ENCODE results near the gene ZBTB39. TPM values are rescaled to one million over a fixed set of nuclear protein-coding genes. Genes with fewer than 3 reads are reported as not detected.
"Not testable (repeated sequence)": the region's sequence is repeated elsewhere in the genome, so short reads cannot be mapped to it uniquely, and the experiment has no call there.

The ZBTB39 gene
- total RNA-seq, 1 donor: 5.2 TPM

DNA sequence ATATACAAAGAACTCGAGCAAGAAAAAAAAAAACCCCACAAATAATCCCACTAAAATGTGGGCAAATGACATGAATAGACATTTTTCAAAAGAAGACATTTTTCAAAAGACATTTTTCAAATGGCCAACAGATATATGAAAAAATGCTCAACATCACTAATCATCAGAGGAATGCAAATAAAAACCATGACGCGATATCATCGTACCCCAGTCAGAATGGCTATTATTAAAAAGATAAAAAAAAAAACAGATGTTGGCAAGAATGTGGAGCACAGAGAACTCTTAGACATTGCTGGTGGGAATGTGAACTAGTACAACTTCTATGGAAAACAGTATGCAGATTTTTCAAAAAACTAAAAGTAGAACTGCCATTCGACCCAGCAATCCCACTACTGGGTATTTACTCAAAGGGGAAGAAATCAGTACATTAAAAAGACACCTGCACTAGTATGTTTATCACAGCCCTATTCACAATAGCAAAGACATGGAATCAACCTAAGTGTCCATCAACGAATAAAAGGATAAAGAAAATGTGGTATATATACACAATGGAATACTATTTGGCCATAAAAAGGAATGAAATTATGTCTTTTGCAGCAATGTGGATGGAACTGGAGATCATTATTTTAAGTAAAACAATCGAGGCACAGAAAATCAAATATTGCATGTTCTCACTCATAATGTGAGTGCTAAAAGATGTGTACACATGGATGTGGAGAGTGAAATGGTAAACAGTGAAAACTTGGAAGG lies 16.3 kb downstream of the ZBTB39 start:
- H3K4me3 ChIP-seq (ENCODE audit: low read depth, low read length): no peak overlapping the region
- DNase-seq (ENCODE audit: low read depth): no peak
- no peak for TF ChIP-seq CTCF (IDR thresholded peaks at IDR 0.05; ENCODE audit: insufficient read depth, low read length)

- TF ChIP-seq CTCF (IDR thresholded peaks at IDR 0.05; ENCODE audit: insufficient read depth, low read length): no peak
- peak; percentile 34 for DNase-seq (ENCODE audit: low read depth)
- H3K4me3 ChIP-seq (ENCODE audit: low read depth, low read length): no peak overlapping the region
Observed at GRCh38 chr12:56988207-56988739, 18.1 kb downstream of the ZBTB39 start.

- peak; percentile 74 for DNase-seq (ENCODE audit: low read depth)
- no peak overlapping the region for H3K4me3 ChIP-seq (ENCODE audit: low read depth, low read length)
- peak; percentile 95 for TF ChIP-seq CTCF (IDR thresholded peaks at IDR 0.05; ENCODE audit: insufficient read depth, low read length)
Observed at GRCh38 chr12:56987551-56988053, 18.7 kb downstream of the ZBTB39 start.

DNA sequence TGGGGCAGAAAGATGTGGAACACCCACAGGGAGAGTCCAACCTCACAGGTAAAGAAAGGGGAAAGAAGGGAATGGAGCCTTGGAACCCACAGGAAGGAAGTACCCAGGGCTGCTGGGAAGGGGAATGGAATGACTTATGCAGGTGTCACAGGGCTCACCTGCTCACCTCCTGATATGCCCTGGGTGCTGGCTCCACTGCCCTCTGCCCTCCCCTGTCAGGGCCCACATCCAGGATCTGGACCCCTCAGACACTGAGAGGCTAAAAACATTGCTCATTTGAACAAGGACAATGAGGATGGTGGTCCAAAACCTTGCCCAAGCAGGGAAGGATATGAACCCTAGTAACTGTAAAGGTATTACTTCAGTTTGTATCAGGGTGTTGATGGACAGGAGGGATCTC lies 19.3 kb downstream of the ZBTB39 start:
- TF ChIP-seq CTCF (IDR thresholded peaks at IDR 0.05; ENCODE audit: insufficient read depth, low read length): no peak
- no peak overlapping the region for H3K4me3 ChIP-seq (ENCODE audit: low read depth, low read length)
- DNase-seq (ENCODE audit: low read depth): no peak

DNA sequence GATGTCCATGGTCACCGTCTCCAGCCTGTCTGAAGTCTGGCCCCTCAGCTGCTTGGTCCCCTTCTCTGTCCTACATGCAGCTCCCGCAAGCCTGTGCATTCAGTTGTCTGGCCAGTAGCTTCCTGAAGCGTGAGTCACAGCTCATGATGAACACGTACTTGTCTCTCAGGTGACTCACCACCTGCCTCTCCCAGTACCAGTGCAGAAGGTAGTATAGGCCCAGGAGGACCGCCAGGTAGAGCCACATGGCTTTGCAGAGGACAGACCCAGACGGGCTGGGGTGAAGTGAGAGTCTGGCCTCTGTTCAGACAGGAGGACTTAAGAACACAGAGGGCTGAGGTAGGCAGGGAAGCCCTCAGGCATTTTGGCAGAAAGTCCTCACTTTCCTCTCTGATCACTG lies 20.6 kb downstream of the ZBTB39 start:
- DNase-seq (ENCODE audit: low read depth); H3K4me3 ChIP-seq (ENCODE audit: low read depth, low read length): not testable (repeated sequence)

- H3K4me3 ChIP-seq (ENCODE audit: low read depth, low read length): no peak overlapping the region
- no peak for TF ChIP-seq CTCF (IDR thresholded peaks at IDR 0.05; ENCODE audit: insufficient read depth, low read length)
- no peak for DNase-seq (ENCODE audit: low read depth)
Observed at GRCh38 chr12:56983386-56983785, 23.0 kb downstream of the ZBTB39 start.

DNA sequence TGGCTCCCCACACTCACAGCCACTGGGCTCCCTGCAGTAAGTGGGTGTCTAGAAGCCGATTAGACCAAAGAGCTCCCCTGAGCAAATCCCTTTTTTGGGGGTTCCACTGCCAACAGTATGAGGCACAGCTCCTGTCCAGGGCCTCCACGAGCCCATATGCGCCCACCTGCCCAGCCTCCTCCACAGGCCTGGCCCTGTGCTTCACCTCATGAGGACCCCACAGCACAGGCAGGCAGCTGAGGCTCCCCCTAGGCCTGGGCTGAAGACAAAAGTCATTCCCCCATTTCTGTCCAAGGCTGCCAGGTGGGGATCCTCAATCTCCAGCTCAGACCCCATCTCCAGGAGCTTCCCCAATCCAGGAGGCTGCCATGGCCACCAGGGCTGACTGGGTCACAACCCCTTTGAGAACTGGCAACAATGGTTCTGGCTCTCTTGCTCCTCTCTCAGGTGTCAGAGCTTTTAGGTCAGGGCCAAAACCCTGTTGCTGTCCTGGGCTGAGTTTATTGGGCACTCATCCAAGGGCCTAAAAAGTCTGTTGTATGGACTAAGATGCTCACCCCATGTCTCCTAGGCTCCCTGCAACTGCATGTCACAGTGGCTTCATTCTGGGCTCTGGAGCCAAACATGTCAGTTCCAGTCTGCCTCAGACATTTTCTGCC lies 23.6 kb downstream of the ZBTB39 start:
- H3K4me3 ChIP-seq (ENCODE audit: low read depth, low read length); DNase-seq (ENCODE audit: low read depth): not testable (repeated sequence)

Measured in fibroblast of the aortic adventitia (primary cell).